GM12872 (cell line): Measurements from ENCODE around the gene PRSS38.

Experiments used
- TF ChIP-seq, protein P1 (sequence below): IDR thresholded peaks from 3 replicates; pipeline ENCODE4 v1.5.1; 2011; ENCODE audit warnings: low read depth, mild to moderate bottlenecking, low read length, moderate library complexity; ENCODE audit not compliant: insufficient read depth

Gene PRSS38

DNA sequence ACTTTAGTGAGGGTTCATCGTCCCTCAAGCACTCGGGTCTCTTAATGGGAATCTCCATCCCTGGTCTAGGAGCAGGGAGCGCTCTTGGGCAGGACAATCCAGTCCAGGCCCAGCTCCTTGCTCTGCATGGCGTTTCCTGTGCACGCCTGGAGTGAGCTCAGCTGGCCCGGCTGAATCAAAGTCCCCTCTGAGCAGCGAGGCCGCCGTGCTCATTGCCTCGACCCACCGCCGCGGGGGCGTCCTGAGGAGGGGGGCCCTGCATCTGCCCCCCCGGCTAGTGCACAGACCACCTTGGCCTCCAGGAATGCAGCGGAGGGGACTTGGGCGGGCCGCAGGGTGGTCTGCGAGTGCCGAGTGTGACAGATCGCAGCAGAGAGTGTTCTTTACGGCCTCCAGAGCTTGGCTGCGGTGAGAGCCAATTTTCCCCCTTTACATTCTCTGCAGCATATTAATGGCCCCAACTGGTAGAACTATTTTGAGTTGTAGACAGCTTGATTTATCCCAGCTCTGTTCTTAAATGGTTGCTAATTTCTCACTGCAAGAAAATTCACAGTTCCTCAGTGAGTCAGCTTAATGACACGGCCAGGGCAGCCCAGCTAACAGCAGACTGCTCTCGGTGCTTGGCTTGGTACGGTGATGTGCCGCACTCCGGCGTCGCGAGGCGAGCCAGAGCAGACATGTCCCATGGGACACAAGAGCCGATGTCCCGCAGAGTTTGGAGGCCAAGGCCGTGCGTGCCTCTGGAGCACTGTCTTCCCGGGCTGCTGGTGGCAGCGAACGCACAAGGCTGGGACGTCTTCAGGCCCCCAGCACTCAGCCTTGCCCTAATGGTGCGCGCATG lies 40.4 kb upstream of the PRSS38 start:
- TF ChIP-seq, protein P1, sequence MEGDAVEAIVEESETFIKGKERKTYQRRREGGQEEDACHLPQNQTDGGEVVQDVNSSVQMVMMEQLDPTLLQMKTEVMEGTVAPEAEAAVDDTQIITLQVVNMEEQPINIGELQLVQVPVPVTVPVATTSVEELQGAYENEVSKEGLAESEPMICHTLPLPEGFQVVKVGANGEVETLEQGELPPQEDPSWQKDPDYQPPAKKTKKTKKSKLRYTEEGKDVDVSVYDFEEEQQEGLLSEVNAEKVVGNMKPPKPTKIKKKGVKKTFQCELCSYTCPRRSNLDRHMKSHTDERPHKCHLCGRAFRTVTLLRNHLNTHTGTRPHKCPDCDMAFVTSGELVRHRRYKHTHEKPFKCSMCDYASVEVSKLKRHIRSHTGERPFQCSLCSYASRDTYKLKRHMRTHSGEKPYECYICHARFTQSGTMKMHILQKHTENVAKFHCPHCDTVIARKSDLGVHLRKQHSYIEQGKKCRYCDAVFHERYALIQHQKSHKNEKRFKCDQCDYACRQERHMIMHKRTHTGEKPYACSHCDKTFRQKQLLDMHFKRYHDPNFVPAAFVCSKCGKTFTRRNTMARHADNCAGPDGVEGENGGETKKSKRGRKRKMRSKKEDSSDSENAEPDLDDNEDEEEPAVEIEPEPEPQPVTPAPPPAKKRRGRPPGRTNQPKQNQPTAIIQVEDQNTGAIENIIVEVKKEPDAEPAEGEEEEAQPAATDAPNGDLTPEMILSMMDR = no peak

DNA sequence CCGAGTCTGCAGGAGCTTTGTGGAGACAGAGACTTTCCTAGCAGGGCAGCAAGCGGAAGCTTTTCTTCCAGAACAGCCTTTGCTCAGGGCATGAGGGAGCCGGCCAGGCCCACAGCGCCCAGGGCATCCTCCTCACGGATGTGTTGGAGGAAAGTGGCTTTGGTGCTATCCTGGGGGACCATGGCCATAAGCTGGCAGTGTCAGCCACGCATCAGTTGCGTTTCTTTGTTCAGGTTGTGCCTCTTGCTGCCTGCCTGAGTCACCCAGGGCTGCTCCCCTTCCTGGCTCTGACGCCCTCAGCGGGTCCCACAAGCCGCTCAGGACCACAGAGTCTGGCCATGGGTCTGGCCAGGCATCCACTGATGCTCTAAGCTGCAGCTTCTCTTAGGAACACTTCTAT lies 39.6 kb upstream of the PRSS38 start:
- TF ChIP-seq, protein P1 = no peak

DNA sequence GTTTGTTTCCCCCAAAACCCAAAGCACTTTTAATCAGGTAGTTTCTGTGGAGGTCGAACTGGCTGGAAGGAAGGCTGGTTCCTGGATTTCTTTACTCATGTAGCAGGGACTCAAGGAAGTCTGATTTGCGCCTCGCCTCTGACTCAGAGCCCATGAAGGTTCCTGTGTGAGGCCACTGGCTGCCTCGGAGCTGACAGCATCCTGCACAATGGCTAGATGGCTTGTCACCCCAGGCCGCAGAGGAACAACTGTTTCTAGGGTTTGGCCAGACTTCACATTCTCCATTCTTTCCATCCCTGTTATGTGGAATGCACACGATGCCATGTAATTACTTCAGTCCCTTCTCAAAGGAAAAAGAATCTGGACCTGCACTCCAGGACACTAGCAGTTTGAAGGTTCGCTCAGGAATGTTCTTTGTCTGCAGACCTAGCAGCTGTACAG lies 39.1 kb upstream of the PRSS38 start:
- TF ChIP-seq, protein P1 = no peak

DNA sequence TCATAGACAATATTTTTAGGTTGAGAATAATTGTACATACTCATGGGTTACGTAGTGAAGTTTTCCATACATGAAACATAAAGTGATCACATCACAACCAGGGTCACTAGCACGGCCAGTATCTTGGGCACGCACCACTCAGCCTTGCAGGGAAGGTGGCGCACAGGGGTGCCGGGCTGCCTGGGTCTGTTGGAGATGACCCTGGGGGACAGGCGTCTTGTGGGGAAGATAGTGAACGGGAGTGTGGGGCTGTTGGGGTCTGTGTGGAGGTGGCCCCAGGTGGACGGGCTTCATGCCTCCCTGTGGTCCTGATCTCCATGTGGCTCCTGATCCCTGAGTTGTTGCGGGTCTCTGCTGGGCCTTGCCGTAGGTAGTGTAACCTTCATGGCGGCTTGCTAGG lies 38.3 kb upstream of the PRSS38 start:
- TF ChIP-seq, protein P1 = no peak

DNA sequence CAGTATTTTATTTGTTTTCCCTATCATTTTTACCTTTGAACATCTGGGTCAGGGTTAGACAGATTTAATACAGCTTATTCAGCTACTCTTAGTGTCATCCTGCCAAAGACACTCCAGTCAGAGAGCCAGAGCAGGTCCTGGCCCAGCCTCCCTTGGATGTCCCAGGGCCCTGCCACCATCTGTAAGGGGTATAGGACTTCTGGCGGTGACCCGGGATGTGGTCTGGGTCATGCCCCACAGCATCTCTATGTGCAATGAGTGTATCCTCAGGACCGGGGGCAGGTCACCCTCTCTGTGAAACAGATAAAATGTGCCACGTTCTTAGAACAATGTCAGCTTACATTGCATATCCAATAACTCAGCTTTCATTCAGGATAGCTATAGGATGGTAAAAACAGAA lies 37.8 kb upstream of the PRSS38 start:
- TF ChIP-seq, protein P1 = no peak

DNA sequence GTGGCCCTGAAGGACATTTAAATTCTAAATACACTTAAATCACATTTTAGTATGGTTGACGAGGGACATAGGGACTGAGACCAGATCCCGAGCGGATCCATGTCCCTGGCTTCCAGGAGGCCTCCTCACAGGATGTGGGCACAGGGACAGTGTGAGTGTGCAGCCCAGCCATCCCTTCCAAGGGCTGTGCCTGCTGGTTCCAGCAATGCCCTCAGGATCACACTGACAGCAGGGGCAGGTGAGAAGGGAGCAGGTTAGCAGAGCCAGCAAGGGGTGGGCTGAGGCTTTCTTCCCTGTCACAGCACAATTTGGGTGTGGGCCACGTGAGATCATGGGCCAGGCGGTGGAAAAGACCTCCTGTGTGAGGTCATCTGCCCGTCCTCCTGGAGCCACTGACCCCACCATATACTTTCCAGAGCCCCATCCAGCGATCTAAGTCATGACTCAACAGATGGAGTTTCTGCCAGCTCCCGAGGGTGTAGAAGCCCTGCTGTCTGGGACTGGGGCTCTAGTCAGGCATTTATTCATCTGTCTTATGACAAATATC lies 37.0 kb upstream of the PRSS38 start:
- TF ChIP-seq, protein P1 = no peak

DNA sequence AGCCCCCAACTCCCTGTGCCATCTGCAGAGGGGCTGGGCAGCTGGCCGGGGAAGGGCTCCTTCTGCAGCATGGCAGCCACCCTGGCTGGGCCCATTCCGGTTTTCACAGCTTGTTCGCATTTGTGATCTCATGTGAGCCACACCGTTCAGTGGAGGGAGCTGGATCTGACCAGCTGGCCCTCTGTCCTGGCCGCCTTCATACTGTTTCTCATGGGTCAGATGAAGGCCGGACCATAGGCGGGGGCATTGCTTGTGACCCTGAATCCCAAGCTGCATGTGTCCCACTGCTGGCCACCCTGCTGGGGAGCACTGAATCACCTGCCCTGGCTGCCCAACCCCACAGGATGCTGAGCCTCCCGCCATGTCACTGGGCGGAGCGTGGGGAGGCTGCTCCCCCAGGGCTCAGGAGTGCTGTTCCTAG lies 36.4 kb upstream of the PRSS38 start:
- TF ChIP-seq, protein P1 = no peak
